NCI-H510A treated with DMSO at 0.1 percent for 48 hours (cell line): ENCODE measurements around the gene PIGR.

Experiments used
- DNase-seq: peaks from one replicate; lab custom pipeline; 2025; lab: John Stamatoyannopoulos, UW

The PIGR gene

GRCh38 chr1:206960676-206961386, 14.6 kb upstream of the PIGR start:
- DNase-seq = no peak

- no peak for DNase-seq
These were observed 11.9 kb upstream of the PIGR start for GRCh38 chr1:206958144-206958543.

GRCh38 chr1:206957639-206958038, 11.4 kb upstream of the PIGR start:
- no peak for DNase-seq

GRCh38 chr1:206955476-206956451, 9.5 kb upstream of the PIGR start:
- DNase-seq = no peak

- no peak for DNase-seq
These were observed 8.4 kb upstream of the PIGR start for GRCh38 chr1:206954459-206955342.

- no peak for DNase-seq
These were observed 7.4 kb upstream of the PIGR start for GRCh38 chr1:206953626-206954025.

GRCh38 chr1:206953126-206953525, 6.9 kb upstream of the PIGR start:
- DNase-seq = no peak

GRCh38 chr1:206952171-206952570, 5.9 kb upstream of the PIGR start:
- no peak for DNase-seq

- no peak for DNase-seq
These were observed 5.2 kb upstream of the PIGR start for GRCh38 chr1:206951318-206952100.

- no peak for DNase-seq
These were observed 3.4 kb upstream of the PIGR start for GRCh38 chr1:206949641-206950040.

- no peak for DNase-seq
These were observed 2.9 kb upstream of the PIGR start for GRCh38 chr1:206949208-206949607.

- no peak for DNase-seq
These were observed 989 bp upstream of the PIGR start for GRCh38 chr1:206947255-206947654.

- DNase-seq = no peak
These were observed 487 bp downstream of the PIGR start for GRCh38 chr1:206945779-206946178.

- no peak for DNase-seq
These were observed 1.6 kb downstream of the PIGR start for GRCh38 chr1:206944703-206945102.

- no peak for DNase-seq
These were observed 4.4 kb downstream of the PIGR start for GRCh38 chr1:206941766-206942418.

GRCh38 chr1:206940588-206940936, 5.7 kb downstream of the PIGR start:
- DNase-seq = no peak

- DNase-seq = no peak
These were observed 6.3 kb downstream of the PIGR start for GRCh38 chr1:206939841-206940587.

- no peak for DNase-seq
These were observed 7.1 kb downstream of the PIGR start for GRCh38 chr1:206939131-206939530.

GRCh38 chr1:206937425-206937824, 8.8 kb downstream of the PIGR start:
- no peak for DNase-seq

GRCh38 chr1:206935491-206936067, 10.7 kb downstream of the PIGR start:
- no peak for DNase-seq
